ENCODE measurements around the gene DACT3. TPM values are rescaled to one million over a fixed set of nuclear protein-coding genes. Genes with fewer than 3 reads are reported as not detected.
A peak's percentile ranks its signal among the peaks of the same experiment; 100 is the strongest.

DACT3 gene, protein sequence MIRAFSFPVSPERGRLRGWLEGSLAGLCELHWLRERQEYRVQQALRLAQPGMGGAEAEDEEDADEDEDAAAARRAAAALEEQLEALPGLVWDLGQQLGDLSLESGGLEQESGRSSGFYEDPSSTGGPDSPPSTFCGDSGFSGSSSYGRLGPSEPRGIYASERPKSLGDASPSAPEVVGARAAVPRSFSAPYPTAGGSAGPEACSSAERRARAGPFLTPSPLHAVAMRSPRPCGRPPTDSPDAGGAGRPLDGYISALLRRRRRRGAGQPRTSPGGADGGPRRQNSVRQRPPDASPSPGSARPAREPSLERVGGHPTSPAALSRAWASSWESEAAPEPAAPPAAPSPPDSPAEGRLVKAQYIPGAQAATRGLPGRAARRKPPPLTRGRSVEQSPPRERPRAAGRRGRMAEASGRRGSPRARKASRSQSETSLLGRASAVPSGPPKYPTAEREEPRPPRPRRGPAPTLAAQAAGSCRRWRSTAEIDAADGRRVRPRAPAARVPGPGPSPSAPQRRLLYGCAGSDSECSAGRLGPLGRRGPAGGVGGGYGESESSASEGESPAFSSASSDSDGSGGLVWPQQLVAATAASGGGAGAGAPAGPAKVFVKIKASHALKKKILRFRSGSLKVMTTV
- total RNA-seq: under 1 TPM; 0.15 to 0.20 TPM

DNA sequence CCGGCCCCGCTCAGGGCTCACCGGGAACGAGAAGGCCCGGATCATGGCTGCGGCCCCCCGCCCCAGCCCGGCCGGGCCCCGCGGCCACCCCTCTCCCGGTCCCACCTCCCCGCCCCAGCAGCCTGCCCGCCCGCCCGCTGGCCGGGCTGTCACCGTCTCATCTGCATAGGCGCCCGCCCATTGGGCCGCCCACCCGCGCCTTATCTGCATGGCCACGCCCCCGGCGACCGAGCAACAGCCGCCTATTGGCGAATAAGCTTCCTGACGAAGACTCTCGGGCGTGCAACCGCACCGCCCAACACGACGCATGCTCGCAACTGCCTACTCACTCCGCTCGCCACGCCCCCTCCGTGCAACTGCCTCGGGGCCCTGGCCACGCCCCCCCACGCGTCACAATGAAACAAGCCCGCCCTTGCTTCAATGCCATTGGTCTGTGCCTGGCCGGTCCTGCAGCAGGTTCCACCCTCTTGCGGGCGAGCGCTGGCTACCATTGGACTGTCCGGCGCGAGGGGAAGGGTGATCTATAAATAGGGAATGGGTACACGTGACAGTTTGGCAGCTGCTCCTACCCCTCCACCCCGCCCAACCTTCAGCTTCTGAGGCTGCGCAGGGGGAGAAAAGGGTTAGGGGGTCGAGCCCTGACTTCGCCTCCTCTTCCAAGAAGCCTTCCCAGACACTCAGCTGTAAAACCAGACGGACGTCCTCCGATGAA, at the start of gene DACT3:
Gene DACT3 (minus strand): TSS at position 163 of the 712 bp plus-strand sequence. CDS start 118 bp downstream, at position 45.
- Mint-ChIP-seq H3K4me1 (peaks cover 19% of the 10 kb centered on the region), H3K9me3 (no peaks in the 10 kb centered on the region), H3K4me3 (peak within 1 kb of the TSS; percentile 69), H3K36me3 (ENCODE audit: low read depth) (no peaks in the 10 kb centered on the region), H3K27me3 (peaks cover 40% of the 10 kb centered on the region), H3K27ac (peak within 1 kb of the TSS; percentile 71)
- CTCF ChIA-PET: interaction anchor here (0.9 to 5.9 kb wide), 23 partner anchors 8 to 190 kb away, joined by 3 to 136 read pairs (median 5); partner anchors contain the start of genes AP2S1, CALM3 and PTGIR
- POLR2A ChIA-PET: interaction anchor here (1.0 to 3.4 kb wide), 11 partner anchors 10 to 179 kb away, joined by 3 to 34 read pairs (median 6); partner anchors contain the start of gene CALM3
- peak; percentile 100 for DNase-seq

DNA sequence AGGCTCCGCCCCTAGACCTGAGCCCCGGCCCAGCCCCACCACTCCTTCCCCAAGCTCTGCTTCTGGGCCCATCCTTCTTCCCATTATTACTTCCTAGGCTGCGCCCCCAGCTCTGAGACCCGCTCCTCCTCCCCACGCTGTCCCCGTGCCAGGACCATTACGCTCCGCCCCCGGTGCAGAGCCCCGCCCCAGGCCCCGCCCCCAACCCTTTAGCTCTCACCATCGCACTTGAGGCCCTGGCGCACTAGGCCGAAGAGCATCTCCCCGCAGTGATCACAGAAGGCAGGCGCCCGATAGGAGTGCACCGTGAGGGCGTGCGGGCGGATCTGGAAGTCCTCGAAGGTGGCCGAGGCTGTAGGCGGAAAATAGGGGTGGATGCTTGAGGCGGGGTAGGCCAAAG, 49.7 kb upstream of the DACT3 start:
- H3K9me3 Mint-ChIP-seq: no peaks in the 10 kb centered on the region
- peaks cover 57% of the 10 kb centered on the region for H3K36me3 Mint-ChIP-seq (ENCODE audit: low read depth)
- no peak for DNase-seq
- no peak overlapping the region for H3K4me3 Mint-ChIP-seq
- H3K27me3 Mint-ChIP-seq: no peaks in the 10 kb centered on the region
- no peak overlapping the region for H3K27ac Mint-ChIP-seq
- POLR2A ChIA-PET: interaction anchor here (0.8 kb wide), 1 partner anchor 14 kb away, joined by 3 read pairs; no protein-coding TSS in a partner anchor
- CTCF ChIA-PET: interaction anchor here (2.0 kb wide), 1 partner anchor 18 kb away, joined by 9 read pairs; no protein-coding TSS in a partner anchor
- H3K4me1 Mint-ChIP-seq: peaks cover 22% of the 10 kb centered on the region

DNA sequence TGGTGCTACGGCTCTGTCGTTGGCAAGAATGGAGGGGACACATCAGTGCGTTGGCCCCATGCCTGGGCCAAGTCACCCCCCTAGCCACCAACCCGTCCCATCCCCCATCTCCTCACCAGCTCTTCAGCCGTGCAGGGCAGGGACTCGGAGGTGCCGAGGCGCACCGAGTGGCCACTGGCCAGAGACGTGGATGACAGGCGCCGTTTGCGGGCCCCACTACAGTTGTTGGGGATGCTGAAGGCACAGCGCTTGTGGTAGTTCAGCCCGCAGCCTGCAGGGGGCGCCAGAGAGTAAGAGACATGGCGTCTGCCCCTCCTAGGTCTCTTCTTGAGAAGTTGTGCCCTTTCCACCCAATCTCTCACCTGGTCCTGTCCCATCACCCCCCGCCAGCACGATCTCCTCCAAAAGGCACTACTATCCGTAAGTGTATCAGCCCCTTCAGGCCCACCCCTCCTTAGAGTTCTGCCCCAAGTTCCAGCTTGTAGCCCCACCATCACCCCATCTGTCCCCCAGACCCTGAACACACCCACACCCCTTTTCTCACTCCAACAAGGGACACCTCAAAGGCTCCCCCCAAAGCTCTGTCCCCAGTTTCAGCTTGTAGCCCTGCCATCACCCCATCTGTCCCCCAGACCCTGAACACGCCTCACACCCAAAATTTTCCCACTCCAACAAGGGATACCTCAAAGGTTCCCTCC, 43.5 kb upstream of the DACT3 start:
- peak; percentile 87 for DNase-seq
- H3K27me3 Mint-ChIP-seq: no peaks in the 10 kb centered on the region
- H3K27ac Mint-ChIP-seq: peak overlapping the region; percentile 59
- ChIA-PET POLR2A (interaction anchor here (0.7 to 4.5 kb wide), 8 partner anchors 10 to 103 kb away, joined by 3 to 40 read pairs (median 4); partner anchors contain the start of gene PRKD2), CTCF (interaction anchor here (0.7 to 6.3 kb wide), 18 partner anchors 10 to 444 kb away, joined by 3 to 53 read pairs (median 5); partner anchors contain the start of gene PRKD2)
- no peak overlapping the region for H3K4me3 Mint-ChIP-seq
- H3K4me1 Mint-ChIP-seq: peaks cover 17% of the 10 kb centered on the region
- peaks cover 61% of the 10 kb centered on the region for H3K36me3 Mint-ChIP-seq (ENCODE audit: low read depth)
- no peaks in the 10 kb centered on the region for H3K9me3 Mint-ChIP-seq

DNA sequence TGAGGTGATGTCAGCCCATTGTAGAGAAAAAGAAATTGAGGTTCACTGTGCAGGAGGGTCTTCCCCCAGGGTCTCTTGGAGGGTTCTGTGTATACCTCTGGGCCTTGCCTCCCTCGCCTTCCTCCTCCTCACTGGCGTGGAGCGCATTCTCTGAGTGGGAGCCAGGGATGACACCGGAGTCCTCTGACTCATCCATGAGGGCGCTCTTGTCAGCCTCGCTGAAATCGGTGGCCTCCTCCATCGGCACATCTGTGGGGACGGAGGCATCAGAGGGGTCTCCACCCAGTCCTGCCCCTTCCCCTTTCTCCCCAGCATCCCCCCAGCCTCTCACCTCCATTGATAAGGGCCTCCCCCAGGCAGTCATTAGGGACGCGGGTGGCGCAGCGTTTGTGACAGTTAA, 39.7 kb upstream of the DACT3 start:
- Mint-ChIP-seq H3K36me3 (ENCODE audit: low read depth) (peaks cover 77% of the 10 kb centered on the region), H3K27me3 (no peaks in the 10 kb centered on the region), H3K4me1 (peaks cover 17% of the 10 kb centered on the region), H3K27ac (no peak overlapping the region), H3K4me3 (no peak overlapping the region), H3K9me3 (no peaks in the 10 kb centered on the region)
- no peak for DNase-seq
- ChIA-PET CTCF (no interaction called here), POLR2A (no interaction called here)

DNA sequence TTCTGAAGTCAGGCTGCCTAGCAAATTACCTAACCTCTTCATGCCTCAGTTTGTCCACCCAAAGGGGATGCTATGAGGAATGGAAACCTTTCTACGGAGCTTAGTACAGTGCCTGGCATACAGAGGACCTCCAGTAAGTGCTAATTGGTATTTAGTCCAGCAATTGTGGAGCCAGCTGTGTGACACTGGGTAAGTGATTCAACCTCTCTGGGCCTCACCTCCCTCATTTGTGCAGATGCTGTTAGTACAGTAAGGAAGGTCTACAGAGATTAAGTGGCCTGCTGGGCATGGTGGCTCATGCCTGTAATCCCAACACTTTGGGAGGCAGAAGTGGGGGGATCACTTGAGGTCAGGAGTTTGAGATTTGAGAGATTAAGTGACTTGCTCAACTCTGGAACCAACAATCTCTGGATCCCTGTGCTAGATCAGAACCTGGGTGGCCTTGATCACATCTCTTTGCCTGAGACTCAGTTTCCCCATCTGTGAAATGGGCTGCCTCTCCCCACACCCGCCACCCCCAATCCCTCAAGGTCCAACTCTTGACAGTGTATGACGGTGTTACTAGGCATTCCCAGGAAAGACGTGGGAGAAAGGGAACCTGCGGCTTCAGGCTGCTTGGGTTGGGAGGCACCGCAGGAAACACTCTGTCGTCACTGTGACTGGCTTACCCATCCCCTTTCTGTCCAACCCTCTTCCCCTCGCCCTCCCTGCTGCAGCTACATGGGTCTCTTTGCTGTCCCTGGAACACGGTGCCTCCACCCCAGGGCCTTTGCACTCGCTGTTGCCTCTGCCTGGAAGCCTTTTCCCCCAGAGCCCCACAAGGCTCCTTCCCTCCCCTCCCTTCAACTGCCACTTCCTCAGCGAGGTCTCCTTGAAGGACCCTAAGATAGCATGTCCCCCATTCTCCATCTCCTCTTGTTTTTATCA, 37.7 kb upstream of the DACT3 start:
- no peak for DNase-seq
- H3K27ac Mint-ChIP-seq: no peak overlapping the region
- ChIA-PET CTCF (no interaction called here), POLR2A (no interaction called here)
- H3K4me1 Mint-ChIP-seq: peaks cover 5% of the 10 kb centered on the region
- H3K36me3 Mint-ChIP-seq (ENCODE audit: low read depth): peaks cover 75% of the 10 kb centered on the region
- no peaks in the 10 kb centered on the region for H3K9me3 Mint-ChIP-seq
- H3K27me3 Mint-ChIP-seq: no peaks in the 10 kb centered on the region
- H3K4me3 Mint-ChIP-seq: no peak overlapping the region

DNA sequence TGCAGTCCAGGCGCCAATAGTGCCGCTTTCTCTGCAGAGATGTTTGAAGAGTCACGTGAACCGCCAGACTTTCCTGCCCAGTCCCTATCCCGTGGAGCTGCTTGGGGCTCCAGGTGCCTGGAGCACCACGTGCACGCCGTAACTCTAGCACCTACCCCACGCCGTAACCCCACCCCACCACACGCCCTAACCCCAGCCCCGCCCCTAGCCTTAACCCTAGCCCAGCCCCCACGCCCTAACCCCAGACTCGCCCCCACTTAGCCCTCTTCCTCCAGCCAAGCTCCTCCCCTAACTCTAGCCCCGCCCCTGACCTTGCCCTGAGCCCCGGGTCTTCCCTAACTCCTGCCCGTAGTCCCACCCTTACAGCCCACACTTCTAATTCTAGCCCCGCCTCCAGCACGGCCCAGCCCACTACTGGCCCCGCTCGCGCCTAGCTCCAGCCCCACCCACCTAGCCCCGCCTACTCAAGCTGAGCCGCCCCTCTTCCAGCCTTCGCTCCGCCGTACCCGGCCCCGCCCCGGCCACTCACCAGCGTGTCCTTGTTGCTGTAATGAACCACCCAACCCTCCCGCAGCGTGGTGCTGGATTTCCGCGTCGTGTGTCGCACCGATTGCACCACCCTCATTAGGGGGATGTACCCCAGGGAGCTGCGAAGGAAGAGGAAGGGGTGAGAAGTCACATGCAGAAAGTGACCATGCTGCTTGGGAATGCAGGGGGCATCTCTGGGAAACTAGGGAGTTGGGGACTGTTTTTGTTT, 36.4 kb upstream of the DACT3 start:
- POLR2A ChIA-PET: interaction anchor here (0.8 to 1.8 kb wide), 3 partner anchors 13 to 21 kb away, joined by 3 to 4 read pairs (median 3); no protein-coding TSS in a partner anchor
- CTCF ChIA-PET: interaction anchor here (0.6 to 1.0 kb wide), 2 partner anchors 31 to 331 kb away, joined by 3 read pairs; no protein-coding TSS in a partner anchor
- H3K4me1 Mint-ChIP-seq: peaks cover 5% of the 10 kb centered on the region
- H3K36me3 Mint-ChIP-seq (ENCODE audit: low read depth): peaks cover 79% of the 10 kb centered on the region
- no peak overlapping the region for H3K27ac Mint-ChIP-seq
- H3K27me3 Mint-ChIP-seq: no peaks in the 10 kb centered on the region
- no peak overlapping the region for H3K4me3 Mint-ChIP-seq
- DNase-seq: peak; percentile 23
- H3K9me3 Mint-ChIP-seq: no peaks in the 10 kb centered on the region

DNA sequence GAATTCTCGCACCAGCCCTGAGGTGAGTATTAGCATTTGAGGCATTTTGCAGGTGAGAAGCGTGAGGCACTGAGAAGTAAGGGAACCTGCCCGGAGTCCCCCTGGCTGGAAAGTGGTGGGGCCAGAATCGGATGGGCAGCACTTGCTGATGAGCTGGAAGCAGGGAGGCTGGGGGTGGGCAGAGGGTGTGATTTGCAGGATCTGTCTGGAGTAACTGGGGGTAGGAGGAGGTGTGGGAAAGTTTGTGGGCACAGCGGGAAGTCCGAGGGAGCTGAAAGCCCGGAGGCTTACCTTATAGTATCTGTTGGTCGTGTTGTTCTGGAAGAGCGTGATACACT, 35.9 kb upstream of the DACT3 start:
- ChIA-PET POLR2A (interaction anchor here (0.8 to 1.8 kb wide), 2 partner anchors 14 to 21 kb away, joined by 3 read pairs; no protein-coding TSS in a partner anchor), CTCF (interaction anchor here (0.6 to 1.0 kb wide), 2 partner anchors 11 to 32 kb away, joined by 3 to 4 read pairs; no protein-coding TSS in a partner anchor)
- H3K4me3 Mint-ChIP-seq: no peak overlapping the region
- no peak overlapping the region for H3K27ac Mint-ChIP-seq
- no peak for DNase-seq
- H3K9me3 Mint-ChIP-seq: no peaks in the 10 kb centered on the region
- H3K27me3 Mint-ChIP-seq: no peaks in the 10 kb centered on the region
- peaks cover 80% of the 10 kb centered on the region for H3K36me3 Mint-ChIP-seq (ENCODE audit: low read depth)
- peaks cover 5% of the 10 kb centered on the region for H3K4me1 Mint-ChIP-seq

DNA sequence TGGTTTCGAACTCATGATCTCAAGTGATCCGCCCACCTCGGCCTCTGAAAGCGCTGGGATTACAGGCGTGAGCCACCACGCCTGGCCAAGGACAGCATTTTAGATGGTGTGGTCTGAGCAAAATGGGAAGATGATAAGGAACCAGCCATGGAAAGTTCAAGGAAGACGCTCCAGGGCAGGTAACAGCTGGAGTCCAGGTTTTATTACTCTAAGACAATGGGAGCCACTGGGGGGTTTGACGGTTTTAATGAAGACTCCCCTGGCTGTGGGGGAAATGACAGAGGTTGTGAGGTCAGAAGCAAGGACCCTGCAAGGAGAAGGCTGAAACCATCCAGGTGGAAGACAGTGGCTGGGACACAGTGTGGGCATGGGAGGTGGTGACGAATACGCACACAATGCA, 35.1 kb upstream of the DACT3 start:
- ChIA-PET POLR2A (interaction anchor here (1.8 kb wide), 1 partner anchor 15 kb away, joined by 3 read pairs; no protein-coding TSS in a partner anchor), CTCF (interaction anchor here (0.6 kb wide), 1 partner anchor 12 kb away, joined by 4 read pairs; no protein-coding TSS in a partner anchor)
- no peak overlapping the region for H3K27ac Mint-ChIP-seq
- no peaks in the 10 kb centered on the region for H3K27me3 Mint-ChIP-seq
- H3K36me3 Mint-ChIP-seq (ENCODE audit: low read depth): peaks cover 82% of the 10 kb centered on the region
- H3K9me3 Mint-ChIP-seq: no peaks in the 10 kb centered on the region
- H3K4me1 Mint-ChIP-seq: peaks cover 2% of the 10 kb centered on the region
- no peak for DNase-seq
- H3K4me3 Mint-ChIP-seq: no peak overlapping the region

DNA sequence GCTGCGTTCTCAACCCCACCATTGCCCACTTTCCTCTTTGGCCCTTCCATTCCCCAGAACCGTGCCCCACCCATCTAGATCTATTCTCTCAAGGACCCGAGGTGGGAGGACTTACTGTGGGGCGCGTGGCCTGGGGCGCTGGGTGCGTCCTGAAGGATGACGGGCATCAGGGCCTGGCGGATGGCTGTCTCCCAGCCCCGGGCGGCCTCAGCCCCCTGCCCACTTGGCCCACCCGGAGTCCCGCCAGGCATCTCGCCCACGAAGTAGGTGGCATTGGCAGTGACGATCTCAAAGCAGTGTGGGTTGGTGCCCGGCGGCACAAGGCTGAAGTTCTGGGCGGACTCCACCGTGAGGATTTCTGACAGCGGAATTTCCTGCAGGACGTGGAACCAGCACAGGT, 32.8 kb upstream of the DACT3 start:
- POLR2A ChIA-PET: interaction anchor here (1.4 kb wide), 1 partner anchor 11 kb away, joined by 4 read pairs; no protein-coding TSS in a partner anchor
- DNase-seq: no peak
- CTCF ChIA-PET: no interaction called here
- Mint-ChIP-seq H3K4me1 (no peaks in the 10 kb centered on the region), H3K27ac (no peak overlapping the region), H3K4me3 (no peak overlapping the region), H3K27me3 (no peaks in the 10 kb centered on the region), H3K36me3 (ENCODE audit: low read depth) (peaks cover 85% of the 10 kb centered on the region), H3K9me3 (no peaks in the 10 kb centered on the region)

DNA sequence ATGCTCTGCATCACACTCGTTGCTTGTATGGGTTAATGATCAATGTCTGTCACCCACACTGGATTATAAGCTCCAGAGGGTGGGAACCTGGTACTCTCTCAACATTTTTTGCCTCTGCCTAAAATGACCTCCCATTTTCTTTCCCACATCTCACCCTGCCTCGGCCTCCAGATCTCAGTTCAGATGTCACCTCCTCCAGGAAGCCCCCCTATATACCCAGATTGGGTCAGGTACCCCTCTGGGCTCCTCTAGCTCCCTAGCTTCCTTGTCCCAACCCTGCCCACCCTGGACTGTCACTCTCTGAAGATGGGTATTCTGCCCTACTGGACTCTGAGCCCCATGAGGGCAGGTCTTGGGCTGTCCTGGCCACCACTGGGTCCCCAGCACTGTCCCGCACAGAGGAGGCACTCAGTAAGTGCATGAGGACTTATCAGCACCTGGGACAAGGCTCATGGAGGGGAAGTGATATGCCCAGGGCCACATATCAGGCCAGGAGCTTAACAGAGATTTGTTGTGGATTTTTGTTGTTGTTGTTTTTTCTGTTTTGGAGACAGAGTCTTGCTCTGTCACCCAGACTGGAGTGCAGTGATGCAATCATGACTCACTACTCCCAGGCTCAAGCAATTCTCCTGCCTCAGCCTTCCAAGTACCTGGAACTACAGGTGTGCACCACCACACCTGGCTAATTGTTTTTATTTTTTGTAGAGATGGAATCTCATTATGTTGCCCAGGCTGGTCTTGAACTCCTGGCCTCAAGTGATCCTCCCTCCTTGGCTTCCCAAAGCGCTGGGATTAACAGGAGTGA, 32.1 kb upstream of the DACT3 start:
- Mint-ChIP-seq H3K4me1 (no peaks in the 10 kb centered on the region), H3K27ac (peak overlapping the region; percentile 8), H3K27me3 (no peaks in the 10 kb centered on the region), H3K9me3 (no peaks in the 10 kb centered on the region), H3K4me3 (no peak overlapping the region), H3K36me3 (ENCODE audit: low read depth) (peaks cover 83% of the 10 kb centered on the region)
- no peak for DNase-seq
- ChIA-PET POLR2A (interaction anchor here (1.4 kb wide), 1 partner anchor 12 kb away, joined by 4 read pairs; no protein-coding TSS in a partner anchor), CTCF (no interaction called here)

All from activated CD4-positive, alpha-beta memory T cell treated with anti-CD3 and anti-CD28 coated beads, Interleukin-2, amount 10 ng/mL, durations not matched to agents 7 days and 5 days (primary cell).